ENCODE results near the gene LORICRIN. TPM values are rescaled to one million over a fixed set of nuclear protein-coding genes. Genes with fewer than 3 reads are reported as not detected.

Gene LORICRIN, protein sequence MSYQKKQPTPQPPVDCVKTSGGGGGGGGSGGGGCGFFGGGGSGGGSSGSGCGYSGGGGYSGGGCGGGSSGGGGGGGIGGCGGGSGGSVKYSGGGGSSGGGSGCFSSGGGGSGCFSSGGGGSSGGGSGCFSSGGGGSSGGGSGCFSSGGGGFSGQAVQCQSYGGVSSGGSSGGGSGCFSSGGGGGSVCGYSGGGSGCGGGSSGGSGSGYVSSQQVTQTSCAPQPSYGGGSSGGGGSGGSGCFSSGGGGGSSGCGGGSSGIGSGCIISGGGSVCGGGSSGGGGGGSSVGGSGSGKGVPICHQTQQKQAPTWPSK
- polyA plus RNA-seq, result not detected in 2 replicates

GRCh38 chr1:153259387-153259786, at the start of gene LORICRIN:
Gene LORICRIN, plus strand, starts transcription at chr1:153259687. Its CDS starts 1,263 bp downstream, at chr1:153260950.

DNA sequence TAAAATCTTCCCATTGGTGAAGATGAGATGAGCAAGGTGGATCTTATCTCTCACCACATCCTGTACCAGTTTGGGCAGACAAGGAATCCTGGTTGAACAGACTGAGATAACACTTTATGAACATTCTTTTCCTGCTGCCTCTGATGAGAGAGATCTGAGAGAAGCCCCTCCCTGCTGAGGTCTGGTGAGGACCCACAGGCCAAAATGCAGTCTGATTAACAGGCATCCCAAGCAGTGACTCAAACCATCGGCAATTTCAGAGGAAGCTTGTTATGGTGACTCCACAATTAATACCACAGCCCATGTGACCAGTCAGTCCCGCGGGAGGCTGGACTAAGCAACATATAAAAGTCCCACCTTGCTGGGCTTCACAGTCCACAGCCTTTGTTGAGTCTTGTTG, 42.3 kb upstream of the LORICRIN start, which contains the start of gene PRR9:
PRR9 (plus strand) TSS at position 373 of the 400 bp plus-strand sequence. CDS start 561 bp downstream, outside the sequence.

Other genes starting within 250 kb of the LORICRIN start
- gene SPRR1B, start 228.5 kb upstream of the LORICRIN start, polyA plus RNA-seq, result not detected in 2 replicates
- gene SPRR2D, start 218.6 kb upstream of the LORICRIN start, polyA plus RNA-seq, result not detected in 2 replicates
- gene SPRR2A, start 202.2 kb upstream of the LORICRIN start, polyA plus RNA-seq, result not detected in 2 replicates
- not detected in 2 replicates for gene SPRR2B, start 188.1 kb upstream of the LORICRIN start, polyA plus RNA-seq
- gene SPRR2E, start 165.2 kb upstream of the LORICRIN start, polyA plus RNA-seq, result not detected in 2 replicates
- not detected in 2 replicates for gene SPRR2F, start 146.2 kb upstream of the LORICRIN start, polyA plus RNA-seq
- not detected in 2 replicates for gene SPRR2G, start 108.8 kb upstream of the LORICRIN start, polyA plus RNA-seq
- not detected in 2 replicates for gene LELP1, start 56.3 kb upstream of the LORICRIN start, polyA plus RNA-seq
- gene PRR9, start 42.1 kb upstream of the LORICRIN start, polyA plus RNA-seq, result not detected in 2 replicates
- gene PGLYRP3, start 53.3 kb downstream of the LORICRIN start, polyA plus RNA-seq, result not detected in 2 replicates
- gene PGLYRP4, start 89.2 kb downstream of the LORICRIN start, polyA plus RNA-seq, result not detected in 2 replicates
- gene S100A9, start 98.2 kb downstream of the LORICRIN start, polyA plus RNA-seq, result not detected in 2 replicates
- not detected in 2 replicates for gene S100A12, start 115.9 kb downstream of the LORICRIN start, polyA plus RNA-seq
- not detected in 2 replicates for gene S100A8, start 131.4 kb downstream of the LORICRIN start, polyA plus RNA-seq
- gene S100A7A, start 156.8 kb downstream of the LORICRIN start, polyA plus RNA-seq, result not detected in 2 replicates
- not detected in 2 replicates for gene S100A7, start 201.0 kb downstream of the LORICRIN start, polyA plus RNA-seq

Measured in Purkinje cell (primary cell).